ENCODE data around the gene GRID2IP. TPM values are rescaled to one million over a fixed set of nuclear protein-coding genes. Genes with fewer than 3 reads are reported as not detected.
A peak's percentile ranks its signal among the peaks of the same experiment; 100 is the strongest.

The GRID2IP gene
- total RNA-seq, 1 donor from 2014 or later = 0.86 TPM

DNA sequence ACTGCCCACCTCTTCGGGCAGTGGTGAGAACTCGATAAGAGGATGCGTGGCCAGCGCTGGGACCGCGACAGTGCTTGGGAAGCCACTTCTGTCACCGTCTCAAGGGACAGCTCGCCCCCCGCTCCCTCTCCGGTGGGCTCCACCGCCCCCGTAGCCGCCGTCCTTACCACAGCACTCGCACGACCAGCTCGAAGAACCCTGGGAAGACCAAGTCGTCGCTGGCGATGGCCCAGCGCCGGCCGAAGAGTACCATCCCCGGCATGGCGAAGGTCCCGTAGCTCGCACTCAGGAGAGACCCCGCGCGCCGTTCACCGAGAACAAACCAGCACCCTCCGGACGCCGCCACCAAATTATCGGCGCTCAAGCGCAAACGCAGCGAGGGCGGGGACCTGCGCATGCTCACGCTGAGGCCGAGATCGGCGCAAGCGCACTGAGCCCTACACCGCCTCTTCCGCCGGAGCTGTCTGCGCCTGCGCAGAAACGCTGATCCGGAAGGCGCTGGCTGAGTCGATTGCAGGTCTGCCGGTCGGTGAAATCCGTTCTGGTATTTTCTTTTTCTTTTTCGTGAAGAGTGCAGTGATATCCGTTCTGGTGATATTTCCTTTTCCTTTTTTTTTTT, 103.6 kb downstream of the GRID2IP start, which contains the start of gene DAGLB:
Gene DAGLB (minus strand): TSS at position 374 of the 619 bp plus-strand sequence. CDS start 112 bp downstream, at position 262.
- DNase-seq (ENCODE audit: low spot score) = peak; percentile 96

Other genes starting within 250 kb of the GRID2IP start
- gene FAM220A, start 202.5 kb downstream of the GRID2IP start, total RNA-seq = 20.1 TPM
- gene RAC1, start 176.9 kb downstream of the GRID2IP start, total RNA-seq = 276 TPM
- 28.8 TPM for gene DAGLB, start 103.5 kb downstream of the GRID2IP start, total RNA-seq
- gene KDELR2, start 67.3 kb downstream of the GRID2IP start, total RNA-seq = 188 TPM
- gene ZDHHC4, start 26.0 kb upstream of the GRID2IP start, total RNA-seq = 64.9 TPM
- 32.1 TPM for gene INTS15, start 38.6 kb upstream of the GRID2IP start, total RNA-seq
- gene ZNF853, start 64.1 kb upstream of the GRID2IP start, total RNA-seq = 11.2 TPM
- 37.3 TPM for gene ZNF316, start 85.9 kb upstream of the GRID2IP start, total RNA-seq
- 28.3 TPM for gene ZNF12, start 155.5 kb upstream of the GRID2IP start, total RNA-seq
- 0.09 TPM for gene RSPH10B2, start 202.6 kb upstream of the GRID2IP start, total RNA-seq